Prostate gland (tissue), 2 donors: ENCODE results near the gene SLC49A3. TPM values are rescaled to one million over a fixed set of nuclear protein-coding genes. Genes with fewer than 3 reads are reported as not detected.

Experiments
- DNase-seq: peaks from one replicate; pipeline ENCODE4 v3.0.0-alpha.2; 2019; ENCODE audit warnings: low spot score
- H3K27ac ChIP-seq, 2 donors: fragments of 200-600 bp; sonication (generic); 2 replicates each; pipeline ENCODE4 v1.5.1; 2017 to 2019
- H3K27me3 ChIP-seq: fragments of 200-600 bp; sonication (generic); replicated peaks from 2 replicates; pipeline ENCODE4 v1.5.1; 2019; ENCODE audit not compliant: insufficient read depth
- H3K36me3 ChIP-seq, 2 donors: fragments of 200-600 bp; sonication (generic); 1 replicate in 1 of 2; 2 replicates in 1 of 2; pipeline versions ENCODE4 v1.5.1 to v1.8.1; 2017 to 2019
- H3K4me1 ChIP-seq: fragments of 200-600 bp; sonication (generic); replicated peaks from 2 replicates; pipeline ENCODE4 v1.5.1; 2019
- H3K4me3 ChIP-seq, 2 donors: fragments of 200-600 bp; sonication (generic); 2 replicates each; pipeline ENCODE4 v1.5.1; 2017 to 2019
- H3K9me3 ChIP-seq: fragments of 200-600 bp; sonication (generic); 2 replicates; pipeline ENCODE4 v1.5.1; 2017
- POLR2A ChIP-seq: fragments of 450-650 bp; IDR thresholded peaks from one replicate; pipeline ENCODE4 v1.6.1; 2016; ENCODE audit warnings: antibody characterized with exemption, mild to moderate bottlenecking
- POLR2AphosphoS5 ChIP-seq: sonication (generic); formaldehyde crosslinking; IDR thresholded peaks from one replicate; pipeline ENCODE4 v1.6.1; 2017; ENCODE audit warnings: antibody characterized with exemption
- WGBS: methylation state at CpG from one replicate; pipeline ENCODE4 v1.1.5; 2018; 5-methylcytosine and 5-hydroxymethylcytosine counted together
- intact Hi-C: fragments of 100-400 bp; cut with DNase I; formaldehyde crosslinking; loops from one replicate; pipeline ENCODE4 v1.14.2; 2022
- total RNA-seq, 2 donors: library from RNA; depleted of rRNA; stranded (reverse); fragments of >200 nt; gene quantifications; one replicate each; pipeline ENCODE4 v1.1.0, GENCODE V29; 2016
- TF ChIP-seq, protein P1 (sequence below), 4 experiments: fragments of 200-600 bp in 2 of 4; fragments of 450-650 bp in 2 of 4; sonication (generic) in 2 of 4; IDR thresholded peaks; 1 replicate in 3 of 4; 2 replicates in 1 of 4; pipeline ENCODE4 v1.5.1; 2016 to 2019; ENCODE audit warnings: antibody characterized with exemption in 4 of 4, mild to moderate bottlenecking in 2 of 4, moderate library complexity in 2 of 4

Gene SLC49A3
- total RNA-seq, 2 donors from 2014 or later = 2.6 to 11.0 TPM

DNA sequence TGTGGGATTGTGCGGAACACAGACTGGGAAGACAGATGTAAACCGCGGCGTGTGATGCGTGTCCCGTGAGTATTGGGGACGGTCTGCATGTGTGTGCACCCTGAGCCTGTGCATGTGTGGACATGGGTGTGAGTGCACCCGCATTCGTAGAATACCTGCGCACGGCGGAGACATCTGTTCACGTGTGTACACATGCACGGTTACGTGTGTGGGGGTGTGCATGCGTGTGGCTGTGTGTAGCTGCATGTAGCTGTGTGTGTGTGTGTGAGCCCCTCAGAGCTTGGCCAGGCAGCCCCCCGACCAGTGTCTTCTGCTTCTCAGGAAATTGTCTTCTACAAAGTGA, 34.5 kb downstream of the SLC49A3 start:
- intact Hi-C loops = no loop called here
- DNase-seq = no peak
- Histone ChIP-seq H3K27ac (no peak overlapping the region), H3K36me3 (no peaks in the 10 kb centered on the region), H3K4me3 (no peak overlapping the region), H3K9me3 (no peaks in the 10 kb centered on the region), H3K27me3 (peaks cover 7% of the 10 kb centered on the region), H3K4me1 (no peaks in the 10 kb centered on the region)
- TF ChIP-seq POLR2A (no peak), POLR2AphosphoS5 (no peak)
- TF ChIP-seq, protein P1, sequence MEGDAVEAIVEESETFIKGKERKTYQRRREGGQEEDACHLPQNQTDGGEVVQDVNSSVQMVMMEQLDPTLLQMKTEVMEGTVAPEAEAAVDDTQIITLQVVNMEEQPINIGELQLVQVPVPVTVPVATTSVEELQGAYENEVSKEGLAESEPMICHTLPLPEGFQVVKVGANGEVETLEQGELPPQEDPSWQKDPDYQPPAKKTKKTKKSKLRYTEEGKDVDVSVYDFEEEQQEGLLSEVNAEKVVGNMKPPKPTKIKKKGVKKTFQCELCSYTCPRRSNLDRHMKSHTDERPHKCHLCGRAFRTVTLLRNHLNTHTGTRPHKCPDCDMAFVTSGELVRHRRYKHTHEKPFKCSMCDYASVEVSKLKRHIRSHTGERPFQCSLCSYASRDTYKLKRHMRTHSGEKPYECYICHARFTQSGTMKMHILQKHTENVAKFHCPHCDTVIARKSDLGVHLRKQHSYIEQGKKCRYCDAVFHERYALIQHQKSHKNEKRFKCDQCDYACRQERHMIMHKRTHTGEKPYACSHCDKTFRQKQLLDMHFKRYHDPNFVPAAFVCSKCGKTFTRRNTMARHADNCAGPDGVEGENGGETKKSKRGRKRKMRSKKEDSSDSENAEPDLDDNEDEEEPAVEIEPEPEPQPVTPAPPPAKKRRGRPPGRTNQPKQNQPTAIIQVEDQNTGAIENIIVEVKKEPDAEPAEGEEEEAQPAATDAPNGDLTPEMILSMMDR (IDR thresholded peaks at IDR 0.05) = no peak
- WGBS = 94% methylated on average over 17 of the region's 17 CpGs

DNA sequence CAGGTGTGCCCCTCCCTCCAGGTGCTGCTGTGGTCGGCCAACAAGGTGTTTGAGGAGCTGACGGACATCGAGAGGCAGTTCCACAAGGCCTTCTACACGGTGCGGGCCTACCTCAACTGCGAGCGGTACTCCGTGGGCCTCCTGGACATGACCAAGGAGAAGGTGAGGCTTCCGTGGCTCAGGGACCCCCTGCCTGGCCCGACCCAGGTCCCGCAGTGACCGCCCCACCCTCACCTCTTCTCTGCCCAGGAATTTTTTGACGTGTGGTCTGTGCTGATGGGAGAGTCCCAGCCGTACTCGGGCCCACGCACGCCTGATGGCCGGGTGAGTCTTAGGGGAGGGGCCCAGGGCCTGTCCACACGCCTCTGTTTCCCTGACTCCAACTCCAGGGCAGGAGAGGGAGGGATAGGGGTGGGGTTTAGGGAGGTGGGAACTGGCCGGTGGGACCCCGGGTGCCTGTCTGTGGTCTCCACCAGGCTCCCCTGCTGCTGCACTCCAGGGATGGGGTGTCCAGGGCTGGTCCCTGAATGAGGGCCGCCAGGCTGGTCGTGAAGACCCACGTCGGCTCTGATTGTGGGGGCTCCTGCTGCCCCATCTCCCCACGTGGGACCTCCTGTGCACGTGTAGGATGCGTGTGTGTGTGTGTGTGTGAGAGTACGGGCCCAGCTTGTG, 35.0 kb downstream of the SLC49A3 start:
- intact Hi-C loops = no loop called here
- no peak for DNase-seq
- Histone ChIP-seq H3K9me3 (no peaks in the 10 kb centered on the region), H3K4me3 (no peak overlapping the region), H3K27me3 (peaks cover 9% of the 10 kb centered on the region), H3K27ac (no peak overlapping the region), H3K36me3 (no peaks in the 10 kb centered on the region), H3K4me1 (no peaks in the 10 kb centered on the region)
- TF ChIP-seq POLR2AphosphoS5 (no peak), POLR2A (no peak)
- TF ChIP-seq, protein P1 (IDR thresholded peaks at IDR 0.05) = no peak
- WGBS = 81% methylated on average over 29 of the region's 29 CpGs

- Histone ChIP-seq H3K27ac (no peak overlapping the region), H3K4me1 (no peaks in the 10 kb centered on the region), H3K27me3 (peaks cover 9% of the 10 kb centered on the region), H3K4me3 (no peak overlapping the region), H3K36me3 (no peaks in the 10 kb centered on the region), H3K9me3 (no peaks in the 10 kb centered on the region)
- intact Hi-C loops = no loop called here
- no peak for DNase-seq
- 79% methylated on average over 35 of the region's 35 CpGs for WGBS
- TF ChIP-seq, protein P1 (IDR thresholded peaks at IDR 0.05) = no peak
- TF ChIP-seq POLR2A (no peak), POLR2AphosphoS5 (no peak)
Measured at GRCh38 chr4:653080-653821, 35.7 kb downstream of the SLC49A3 start.

DNA sequence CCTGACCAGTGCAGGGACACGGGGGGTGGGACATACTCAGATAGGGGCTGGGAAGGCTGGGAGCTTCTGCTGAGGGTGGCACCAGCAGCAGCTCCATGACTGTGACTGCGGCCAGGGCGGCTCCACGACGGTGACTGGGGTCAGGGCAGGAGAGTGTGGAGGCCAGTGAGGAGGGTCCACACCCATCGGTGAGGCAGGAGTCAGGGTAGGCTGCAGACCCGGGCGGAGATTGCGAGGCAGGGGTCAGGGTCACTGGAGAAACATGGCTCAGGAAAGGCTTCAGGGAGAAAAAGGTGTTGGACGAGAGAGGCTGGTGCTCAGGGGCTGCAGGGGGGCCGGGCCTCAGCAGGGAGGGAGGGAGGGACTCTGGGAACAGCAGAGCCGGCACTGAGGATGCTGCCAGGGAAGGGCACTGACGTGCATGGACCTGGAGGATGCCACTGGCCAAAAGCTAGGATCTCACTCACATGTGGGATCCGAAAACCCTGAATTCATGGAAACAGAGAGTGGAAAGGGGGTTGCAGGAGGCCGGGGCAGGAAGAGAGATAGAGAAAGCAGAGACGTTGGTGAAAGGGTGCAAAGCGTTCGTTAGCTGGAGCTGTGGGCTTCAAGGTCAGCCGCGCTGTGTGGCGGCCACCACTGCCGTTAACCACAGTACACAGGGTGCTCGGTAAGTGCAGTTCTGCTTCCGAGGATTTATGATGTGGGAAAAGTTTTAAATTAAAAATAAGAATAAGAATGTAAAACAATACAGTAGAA, 36.9 kb downstream of the SLC49A3 start:
- 58% methylated on average over 24 of the region's 24 CpGs for WGBS
- Histone ChIP-seq H3K27ac (no peak overlapping the region), H3K27me3 (peaks cover 9% of the 10 kb centered on the region), H3K36me3 (no peaks in the 10 kb centered on the region), H3K4me3 (no peak overlapping the region), H3K4me1 (no peaks in the 10 kb centered on the region), H3K9me3 (no peaks in the 10 kb centered on the region)
- TF ChIP-seq, protein P1 (IDR thresholded peaks at IDR 0.05) = no peak
- no peak for TF ChIP-seq POLR2AphosphoS5
- no peak for TF ChIP-seq POLR2A
- intact Hi-C loops = no loop called here
- DNase-seq = no peak
